Measurements from ENCODE around the gene TNFRSF8. TPM values are rescaled to one million over a fixed set of nuclear protein-coding genes. Genes with fewer than 3 reads are reported as not detected.

TNFRSF8 gene
- total RNA-seq, 1 experiment from 2014 or later, result 2.9 TPM

- H3K36me3 Mint-ChIP-seq (ENCODE audit: insufficient read depth in 1 of 3, low read depth in 3 of 3), result peaks cover 0 to 22% (median 18%) of the 10 kb centered on the region in 3 experiments; a peak in 5 of 7 replicates
- Histone ChIP-seq H2AK5ac (ENCODE audit: insufficient read length, low read length) (no peak overlapping the region), H3K9ac (ENCODE audit: extremely low read depth, insufficient read length, low read length) (no peak overlapping the region)
Measured at GRCh38 chr1:12034381-12034801, 28.7 kb upstream of the TNFRSF8 start.

More at GRCh38 chr1:12034381-12034801, 28.7 kb upstream of the TNFRSF8 start:
- Mint-ChIP-seq H3K27ac (peak overlapping the region in 1 of 3 experiments; percentile 74; a peak in 1 of 7 replicates), H3K27me3 (ENCODE audit: low read depth) (peaks cover 2% of the 10 kb centered on the region; the same call in 1 of the 2 replicates), H3K4me3 (no peak overlapping the region), H3K9me3 (no peaks in the 10 kb centered on the region), H3K4me1 (peaks cover 2 to 5% of the 10 kb centered on the region in 2 experiments; a peak in 1 of 4 replicates)
- Histone ChIP-seq H3K27ac (ENCODE audit: insufficient read length, low read depth, low read length) (no peak overlapping the region), H4K8ac (replicated peaks; ENCODE audit: insufficient read length, low read depth, low read length) (no peak overlapping the region), H2BK20ac (ENCODE audit: low read depth, low read length, poor library complexity, severe bottlenecking) (no peak overlapping the region), H3K4ac (ENCODE audit: low read depth, low read length) (no peak overlapping the region; the same call in 1 of the 2 replicates), H2BK5ac (ENCODE audit: insufficient read length, low read length) (no peak overlapping the region), H3K23ac (ENCODE audit: insufficient read length, low read depth, low read length) (no peak overlapping the region), H4K91ac (ENCODE audit: insufficient read length, low read depth, low read length) (no peak overlapping the region), H2BK120ac (ENCODE audit: low read depth, low read length, poor library complexity, severe bottlenecking) (no peak overlapping the region), H4K20me1 (ENCODE audit: control insufficient read depth, insufficient read depth, insufficient read length) (no peaks in the 10 kb centered on the region), H2BK12ac (ENCODE audit: insufficient read length, low read depth, low read length) (no peak overlapping the region), H3K9me3 (ENCODE audit: control insufficient read depth, low read depth, low read length) (no peaks in the 10 kb centered on the region), H3K27me3 (ENCODE audit: insufficient read depth, low read length) (no peaks in the 10 kb centered on the region), H3K4me1 (ENCODE audit: insufficient read depth, low read length) (no peaks in the 10 kb centered on the region), H4K5ac (ENCODE audit: insufficient read length, low read depth, low read length) (no peak overlapping the region), H3K14ac (ENCODE audit: insufficient read depth, low read length) (no peak overlapping the region), H2AFZ (ENCODE audit: low read length) (no peak overlapping the region), H3K4me2 (ENCODE audit: insufficient read depth, insufficient read length, low read length) (no peak overlapping the region), H3K23me2 (ENCODE audit: insufficient read length, low read depth, low read length, poor library complexity, severe bottlenecking) (no peaks in the 10 kb centered on the region), H2BK15ac (ENCODE audit: low read depth, low read length) (no peak overlapping the region), H3K56ac (ENCODE audit: insufficient read length, low read depth, low read length) (no peak overlapping the region), H3T11ph (ENCODE audit: low read length) (no peak overlapping the region), H3K18ac (ENCODE audit: insufficient read length, low read depth, low read length) (no peak overlapping the region), H3K79me1 (ENCODE audit: insufficient read depth, low read depth, low read length, poor library complexity, severe bottlenecking) (no peaks in the 10 kb centered on the region), H3K79me2 (ENCODE audit: insufficient read depth, low read length) (no peaks in the 10 kb centered on the region)
- DNase-seq, result no peak
- TF ChIP-seq, protein P1, sequence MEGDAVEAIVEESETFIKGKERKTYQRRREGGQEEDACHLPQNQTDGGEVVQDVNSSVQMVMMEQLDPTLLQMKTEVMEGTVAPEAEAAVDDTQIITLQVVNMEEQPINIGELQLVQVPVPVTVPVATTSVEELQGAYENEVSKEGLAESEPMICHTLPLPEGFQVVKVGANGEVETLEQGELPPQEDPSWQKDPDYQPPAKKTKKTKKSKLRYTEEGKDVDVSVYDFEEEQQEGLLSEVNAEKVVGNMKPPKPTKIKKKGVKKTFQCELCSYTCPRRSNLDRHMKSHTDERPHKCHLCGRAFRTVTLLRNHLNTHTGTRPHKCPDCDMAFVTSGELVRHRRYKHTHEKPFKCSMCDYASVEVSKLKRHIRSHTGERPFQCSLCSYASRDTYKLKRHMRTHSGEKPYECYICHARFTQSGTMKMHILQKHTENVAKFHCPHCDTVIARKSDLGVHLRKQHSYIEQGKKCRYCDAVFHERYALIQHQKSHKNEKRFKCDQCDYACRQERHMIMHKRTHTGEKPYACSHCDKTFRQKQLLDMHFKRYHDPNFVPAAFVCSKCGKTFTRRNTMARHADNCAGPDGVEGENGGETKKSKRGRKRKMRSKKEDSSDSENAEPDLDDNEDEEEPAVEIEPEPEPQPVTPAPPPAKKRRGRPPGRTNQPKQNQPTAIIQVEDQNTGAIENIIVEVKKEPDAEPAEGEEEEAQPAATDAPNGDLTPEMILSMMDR (conservative IDR thresholded peaks at IDR 0.05), result no peak
- WGBS (ENCODE audit: extremely low coverage, insufficient read length, low lambda C conversion rate), result no CpG with 5 or more reads among the region's 7 CpGs
